ENCODE data around the gene TRIM65. TPM values are rescaled to one million over a fixed set of nuclear protein-coding genes. Genes with fewer than 3 reads are reported as not detected.
"Not testable (repeated sequence)": the region's sequence is repeated elsewhere in the genome, so short reads cannot be mapped to it uniquely, and the experiment has no call there.

Gene TRIM65
- total RNA-seq, 1 donor from 2014 or later = 9.2 TPM

GRCh38 chr17:75875182-75875939 is 21.4 kb downstream of the TRIM65 start:
- DNase-seq = no peak

- no peak for DNase-seq
Observed at GRCh38 chr17:75874323-75875181, 22.2 kb downstream of the TRIM65 start.

GRCh38 chr17:75873587-75874322 is 23.0 kb downstream of the TRIM65 start:
- DNase-seq = no peak

GRCh38 chr17:75872434-75873351 is 24.1 kb downstream of the TRIM65 start:
- peak; percentile 61 for DNase-seq

- not testable (repeated sequence) for DNase-seq
Observed at GRCh38 chr17:75870228-75870627, 26.5 kb downstream of the TRIM65 start.

GRCh38 chr17:75869282-75870141 is 27.2 kb downstream of the TRIM65 start:
- DNase-seq = peak; percentile 22

- DNase-seq = not testable (repeated sequence)
Observed at GRCh38 chr17:75868730-75869281, 27.9 kb downstream of the TRIM65 start.

GRCh38 chr17:75865404-75866188 is 31.2 kb downstream of the TRIM65 start:
- not testable (repeated sequence) for DNase-seq

- DNase-seq = not testable (repeated sequence)
Observed at GRCh38 chr17:75864887-75865286, 31.9 kb downstream of the TRIM65 start.

GRCh38 chr17:75864448-75864871 is 32.3 kb downstream of the TRIM65 start:
- peak; percentile 66 for DNase-seq

- no peak for DNase-seq
Observed at GRCh38 chr17:75861927-75862317, 34.8 kb downstream of the TRIM65 start.

- DNase-seq = not testable (repeated sequence)
Observed at GRCh38 chr17:75859358-75859757, 37.4 kb downstream of the TRIM65 start.

GRCh38 chr17:75856062-75856756 is 40.5 kb downstream of the TRIM65 start:
- DNase-seq = peak; percentile 30

- peak; percentile 100 for DNase-seq
Observed at GRCh38 chr17:75855310-75856061, 41.3 kb downstream of the TRIM65 start, which contains the start of gene WBP2. Gene WBP2, minus strand, starts transcription at chr17:75855335. Its CDS starts 38 bp downstream, at chr17:75855297.

GRCh38 chr17:75854881-75855309 is 41.9 kb downstream of the TRIM65 start:
- peak; percentile 83 for DNase-seq

- DNase-seq = no peak
Observed at GRCh38 chr17:75854101-75854748, 42.5 kb downstream of the TRIM65 start.

GRCh38 chr17:75853433-75853832 is 43.3 kb downstream of the TRIM65 start:
- no peak for DNase-seq
